LoVo (cell line): ENCODE data around the gene CLDN12.

Experiments
- DNase-seq: peaks from one replicate; pipeline ENCODE4 v3.0.0-alpha.2; 2016; ENCODE audit warnings: low spot score

CLDN12 gene

DNA sequence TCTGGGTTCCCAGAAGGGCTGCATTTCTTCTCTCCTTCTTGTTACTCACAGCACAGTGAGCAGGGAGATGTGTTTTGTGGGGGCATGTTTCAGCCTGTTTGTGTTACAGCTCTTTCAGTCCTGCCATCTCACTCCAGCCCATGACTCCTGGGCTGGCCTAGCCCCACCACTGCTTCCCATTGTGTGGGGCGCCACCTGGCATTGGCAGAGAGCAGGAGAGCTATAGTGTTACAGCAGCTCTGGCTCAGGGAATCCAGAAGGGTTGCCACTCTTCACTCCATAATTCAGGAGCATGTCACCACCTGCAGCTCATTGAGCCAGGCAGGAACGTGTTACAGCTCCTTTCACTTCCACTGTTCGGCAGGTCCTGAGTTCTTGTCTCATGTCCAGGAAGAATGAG is 30.0 kb downstream of the CLDN12 start:
- no peak for DNase-seq

DNA sequence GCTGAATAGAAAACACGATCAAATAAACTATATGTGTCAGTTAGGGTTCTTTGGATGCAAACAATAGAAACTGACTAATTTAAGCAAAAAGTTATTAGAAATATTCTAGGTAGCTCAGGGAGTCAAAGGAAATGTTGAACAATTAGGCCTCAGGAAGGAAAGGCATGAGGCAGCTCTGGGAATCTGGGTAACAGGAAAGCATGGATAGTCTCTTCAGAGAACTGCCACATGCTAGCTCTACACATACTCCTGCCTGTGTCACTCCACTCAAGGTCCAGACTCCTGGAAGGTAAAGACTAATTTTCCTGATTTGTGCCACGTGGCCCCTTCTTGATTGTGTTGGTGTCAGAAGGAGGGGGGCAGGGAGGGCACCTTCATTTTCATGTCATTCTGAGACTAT is 42.4 kb downstream of the CLDN12 start:
- DNase-seq: no peak

DNA sequence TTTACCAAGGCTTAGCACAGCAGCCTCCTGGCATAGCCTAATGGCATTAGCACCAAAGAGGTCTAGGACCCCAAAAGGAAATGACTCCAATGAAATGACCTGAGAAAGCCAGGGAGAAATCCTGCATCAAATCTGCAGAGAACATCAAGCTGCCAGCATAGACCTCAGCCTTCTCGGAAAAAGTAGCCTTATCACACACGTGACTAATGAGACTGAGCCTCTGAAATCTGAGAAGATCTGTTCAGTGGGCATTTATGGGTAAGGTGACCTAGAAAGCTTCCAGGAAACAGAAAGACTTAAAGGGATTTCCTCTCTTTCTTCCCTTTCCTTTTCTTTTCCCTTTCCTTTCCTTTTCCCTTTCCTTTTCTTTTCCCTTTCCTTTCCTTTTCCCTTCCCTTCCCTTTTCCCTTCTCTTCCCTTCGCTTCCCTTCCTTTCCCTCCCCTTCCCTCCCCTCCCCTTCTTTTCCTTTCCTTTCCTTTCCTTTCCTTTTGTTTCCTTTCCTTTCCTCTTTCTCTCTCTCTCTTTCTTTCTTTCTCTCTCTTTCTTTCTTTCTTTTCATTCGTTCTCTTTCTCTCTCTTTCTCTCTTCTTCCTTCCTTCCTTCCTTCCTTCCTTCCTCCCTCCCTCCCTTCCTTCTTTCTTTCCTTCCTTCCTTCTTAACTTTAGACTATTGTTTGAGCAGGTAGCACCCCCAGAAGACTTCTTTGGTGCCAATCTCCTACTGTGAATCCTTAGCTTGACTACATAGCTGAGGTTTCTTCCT is 43.1 kb downstream of the CLDN12 start:
- no peak for DNase-seq

DNA sequence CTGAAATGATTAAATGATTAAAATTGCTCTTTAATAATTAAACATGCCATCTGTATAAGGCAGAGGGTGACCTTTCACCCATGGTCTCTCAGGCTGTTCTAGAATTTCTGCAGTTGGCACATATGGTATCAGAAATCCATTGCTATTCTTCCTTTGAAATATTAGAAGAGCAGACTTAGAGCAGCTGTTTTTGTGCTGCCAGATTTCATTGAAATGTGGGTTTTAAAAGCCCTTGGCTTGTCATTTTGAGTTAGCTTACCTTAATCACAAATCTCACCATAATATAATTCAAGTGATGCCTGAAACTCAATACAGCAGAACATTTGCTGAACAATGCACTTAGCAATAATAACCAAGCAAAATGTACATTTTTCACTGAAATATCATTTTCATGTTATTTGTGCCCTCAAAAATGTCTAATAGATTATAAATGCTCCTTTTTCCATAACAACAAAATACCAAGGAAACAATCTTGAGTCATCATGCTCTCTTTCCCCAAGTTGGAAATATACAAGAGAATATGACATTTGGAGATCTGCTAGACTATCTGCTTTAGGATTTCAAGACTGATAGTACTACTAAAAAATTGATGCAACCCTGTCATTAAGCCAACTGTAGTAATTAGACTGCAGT is 50.1 kb downstream of the CLDN12 start:
- no peak for DNase-seq

DNA sequence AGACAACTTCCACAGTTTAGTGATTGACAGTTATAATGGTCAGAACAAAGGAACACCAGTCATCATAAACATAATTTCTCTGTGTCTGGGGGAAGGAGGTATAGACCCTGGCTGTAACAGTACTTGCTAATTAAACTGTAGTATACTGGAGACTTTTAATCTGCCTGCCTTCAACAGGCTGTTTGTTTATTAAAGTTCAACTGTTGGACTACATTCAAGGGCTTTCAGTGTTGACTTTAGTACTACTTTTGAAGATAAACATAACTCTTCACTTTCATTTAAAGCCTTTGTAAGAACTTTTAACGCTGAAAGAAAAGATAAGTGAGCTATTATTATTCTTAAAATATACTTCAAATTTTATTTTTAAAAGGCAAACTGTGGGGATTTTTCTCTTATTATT is 50.7 kb downstream of the CLDN12 start:
- DNase-seq: no peak

DNA sequence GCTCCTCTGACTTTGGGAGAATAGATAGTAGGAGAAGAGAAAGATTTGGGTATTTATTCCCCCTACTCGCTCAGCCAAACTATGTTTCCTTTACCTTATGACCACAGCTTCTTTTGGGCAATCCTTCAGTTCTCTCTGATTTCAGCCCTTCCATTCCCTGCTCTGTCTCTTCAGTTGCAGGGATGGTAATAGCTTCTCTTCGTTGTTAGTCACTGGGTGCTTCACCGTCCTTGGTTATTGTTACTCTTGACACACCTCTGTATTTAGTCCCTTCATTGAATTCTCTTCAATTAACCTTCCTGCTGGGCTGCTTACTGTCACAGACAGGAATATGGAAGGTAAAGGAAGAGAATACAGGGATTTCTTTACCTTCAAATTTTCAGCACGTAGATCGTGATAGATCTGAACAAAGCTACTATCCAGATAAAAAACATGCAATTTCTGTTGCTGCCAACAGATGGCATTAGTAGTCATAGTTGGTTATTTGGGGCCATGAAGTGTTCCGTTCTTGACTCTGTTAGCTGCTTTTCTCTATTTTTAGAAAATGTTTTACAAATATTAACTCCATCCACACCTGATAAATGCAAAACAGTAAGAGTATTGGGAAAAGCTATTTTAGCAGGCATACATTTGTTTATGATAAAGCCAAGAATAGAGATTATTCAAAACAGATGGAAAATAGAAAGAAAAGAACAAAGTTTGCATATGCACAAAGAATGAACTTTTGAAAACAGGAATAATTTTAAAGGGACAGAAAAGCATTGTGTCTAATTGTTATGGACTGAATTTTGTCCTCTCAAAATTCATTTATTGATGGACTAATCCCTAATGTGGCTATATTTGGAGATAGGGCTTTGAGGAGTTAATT is 52.1 kb downstream of the CLDN12 start:
- peak; percentile 75 for DNase-seq

DNA sequence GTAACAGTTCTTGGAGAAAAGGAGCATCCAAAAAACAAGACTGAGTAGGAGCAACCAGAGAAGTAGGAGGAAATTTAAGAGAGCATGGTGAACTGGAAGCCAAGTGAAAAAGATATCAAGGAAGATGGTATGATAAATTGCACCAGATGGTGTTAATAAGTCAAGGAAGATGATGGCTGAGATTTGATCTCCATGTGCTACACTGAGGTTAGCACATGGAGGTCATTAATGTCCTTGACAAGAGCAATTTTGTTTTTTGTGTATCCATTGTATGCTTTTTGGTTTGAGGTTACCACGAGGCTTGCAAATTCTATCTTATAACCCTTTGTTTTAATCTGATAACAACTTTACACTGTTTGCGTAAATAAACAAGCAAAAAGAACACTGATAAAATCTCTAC is 54.8 kb downstream of the CLDN12 start:
- DNase-seq: no peak

DNA sequence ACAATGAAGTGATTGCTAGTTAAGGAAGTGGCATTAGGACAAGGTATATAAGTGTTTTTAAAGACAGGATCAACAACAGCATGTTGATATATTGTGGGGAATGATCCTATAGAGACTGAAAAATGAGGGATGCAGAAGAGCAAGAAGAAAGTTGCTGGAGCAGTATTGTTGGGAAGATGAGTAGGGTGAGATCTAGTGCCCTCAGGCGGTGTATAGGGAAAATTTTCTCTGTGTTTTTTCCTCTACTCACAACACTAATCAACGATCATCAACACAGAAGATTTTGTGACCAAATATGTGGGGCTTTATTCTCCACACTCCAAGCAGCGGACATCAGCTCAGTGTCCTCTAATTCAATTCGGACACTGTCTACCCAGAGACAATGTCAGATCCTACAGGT is 56.6 kb downstream of the CLDN12 start:
- peak; percentile 26 for DNase-seq

DNA sequence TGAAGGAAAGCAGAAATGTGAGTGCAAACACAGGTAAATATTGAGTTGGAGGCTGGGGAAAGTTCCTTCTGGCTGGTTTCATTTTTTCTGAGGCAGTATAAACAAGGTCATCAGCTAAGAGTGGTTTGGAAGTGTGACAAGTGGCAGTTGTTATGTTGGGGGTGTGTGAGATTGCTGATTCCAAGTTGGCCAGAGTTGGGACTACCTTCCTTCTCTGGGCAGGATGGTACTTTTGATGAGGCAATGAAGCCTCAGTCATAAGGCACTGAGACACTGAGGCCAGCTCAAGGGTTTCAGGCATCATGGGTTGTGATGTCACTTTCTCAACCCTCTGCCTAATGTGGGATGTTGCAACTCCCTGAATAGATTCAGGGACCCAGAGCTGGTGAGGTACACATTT is 58.0 kb downstream of the CLDN12 start:
- DNase-seq: no peak

DNA sequence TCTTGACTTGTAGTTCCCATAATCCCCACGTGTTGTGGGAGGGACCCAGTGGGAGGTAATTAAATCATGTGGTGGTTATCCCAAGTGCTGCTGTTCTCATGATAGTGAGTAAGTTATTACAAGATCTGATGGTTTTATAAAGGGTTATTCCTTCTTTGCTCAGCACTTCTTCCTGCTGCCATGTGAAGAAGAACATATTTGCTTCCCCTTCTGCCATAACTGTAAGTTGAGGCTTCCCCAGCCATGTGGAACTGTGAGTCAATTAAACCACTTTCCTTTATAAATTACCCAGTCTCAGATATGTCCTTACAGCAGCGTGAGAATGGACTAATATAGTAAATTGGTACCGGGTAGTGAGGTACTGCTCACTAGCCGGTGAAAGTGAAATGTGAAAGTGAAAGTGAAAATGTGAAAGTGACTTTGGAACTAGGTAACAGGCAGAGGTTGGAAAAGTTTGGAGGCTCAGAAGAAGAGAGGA is 59.9 kb downstream of the CLDN12 start:
- peak; percentile 17 for DNase-seq
